K562 (cell line): ENCODE data around the gene CD40. TPM values are rescaled to one million over a fixed set of nuclear protein-coding genes. Genes with fewer than 3 reads are reported as not detected.

Experiments
- ATAC-seq: fragments of 200-7000 bp; cut with Tn5 transposase; 3 replicates; pipeline ENCODE4 v1.9.1; 2020; ENCODE audit warnings: moderate library complexity
- BruUV-seq: library from RNA; stranded (reverse); fragments of 400-500 nt; replicated peaks from 2 replicates; lab custom pipeline; 2021; lab: Mats Ljungman, UMichigan
- CTCF ChIA-PET: fragments of 300-600 bp; formaldehyde crosslinking; extraction: SDS; loops from one replicate; lab custom pipeline; 2021; ENCODE audit warnings: low intra/inter-chr PET ratio; lab: Yijun Ruan, JAX
- POLR2A ChIA-PET: fragments of 300-600, 350-650 bp; sonication (Branson Sonifier 250); formaldehyde crosslinking; extraction: SDS; loops from one replicate; lab custom pipeline; 2021; ENCODE audit warnings: antibody characterized with exemption, inconsistent platforms; lab: Yijun Ruan, JAX
- DNase-seq, 4 experiments: peaks; one replicate each; pipeline versions ENCODE4 v3.0.0 to v3.0.0-alpha.2; 2011 to 2018; ENCODE audit warnings: low spot score in 3 of 4, mixed read lengths in 3 of 4; ENCODE audit errors: extremely low read depth in 1 of 4
- FAIRE-seq: peaks from 2 replicates; lab custom pipeline; 2011; peaks lifted over from hg19 to GRCh38; lab: Jason Lieb, UNC
- H2AFZ ChIP-seq: 2 replicates; pipeline ENCODE4 v1.6.0; 2011; ENCODE audit warnings: low read depth, low read length, control low read depth, inconsistent platforms
- H3K27ac ChIP-seq: fragments of 200-600 bp; 3 replicates; pipeline ENCODE4 v1.8.0; 2011; ENCODE audit warnings: low read depth, mild to moderate bottlenecking, control low read depth, inconsistent platforms, low read length, moderate library complexity, mixed read lengths; ENCODE audit errors: extremely low read depth
- H3K27me3 ChIP-seq, 2 experiments: fragments of 300-600 bp in 1 of 2; 2 replicates in 1 of 2; 3 replicates in 1 of 2; pipeline versions ENCODE4 v1.6.0 to v1.8.0; 2011; ENCODE audit warnings: inconsistent platforms in 2 of 2, low read length in 2 of 2, mild to moderate bottlenecking in 1 of 2, mixed read lengths in 1 of 2, moderate library complexity in 1 of 2; ENCODE audit not compliant: control insufficient read depth in 2 of 2, insufficient read depth in 2 of 2
- H3K36me3 ChIP-seq: fragments of 300-600 bp; 3 replicates; pipeline ENCODE4 v1.8.0; 2011; ENCODE audit warnings: mild to moderate bottlenecking, low read length, inconsistent platforms; ENCODE audit not compliant: control insufficient read depth, insufficient read depth
- H3K4me1 ChIP-seq, 2 experiments: fragments of 200-600 bp in 1 of 2; replicated peaks in 1 of 2; 2 replicates in 1 of 2; 3 replicates in 1 of 2; pipeline versions ENCODE4 v1.5.1 to v1.8.0; 2011; ENCODE audit warnings: inconsistent platforms in 2 of 2, low read length in 2 of 2, mild to moderate bottlenecking in 1 of 2, mixed read lengths in 1 of 2, moderate library complexity in 1 of 2; ENCODE audit not compliant: control insufficient read depth in 2 of 2, insufficient read depth in 2 of 2
- H3K4me2 ChIP-seq: 2 replicates; pipeline ENCODE4 v1.6.1; 2011; ENCODE audit warnings: low read length, control low read depth, inconsistent platforms, mixed read lengths; ENCODE audit not compliant: insufficient read depth
- H3K4me3 ChIP-seq: fragments of 200-600 bp; sonication (generic), shearing (Covaris generic); 2 replicates; pipeline ENCODE4 v1.5.1; 2016; ENCODE audit warnings: control low read depth, inconsistent platforms
- H3K79me2 ChIP-seq: fragments of 200-600 bp; 3 replicates; pipeline ENCODE4 v1.8.0; 2011; ENCODE audit warnings: low read length, inconsistent platforms; ENCODE audit not compliant: control insufficient read depth, insufficient read depth
- H3K9ac ChIP-seq, 2 experiments: 2 replicates each; pipeline versions ENCODE4 v1.6.0 to v1.6.1; 2011; ENCODE audit warnings: low read depth in 2 of 2, low read length in 2 of 2, control low read depth in 1 of 2, inconsistent platforms in 1 of 2, mild to moderate bottlenecking in 1 of 2, mixed read lengths in 1 of 2; ENCODE audit not compliant: insufficient read depth in 1 of 2
- H3K9me1 ChIP-seq: one replicate; pipeline ENCODE4 v1.6.0; 2011; ENCODE audit warnings: inconsistent platforms, mild to moderate bottlenecking, low read length, moderate library complexity; ENCODE audit not compliant: control insufficient read depth, insufficient read depth
- H3K9me3 ChIP-seq: replicated peaks from 2 replicates; pipeline ENCODE4 v1.5.1; 2011; ENCODE audit warnings: low read depth, low read length, inconsistent platforms; ENCODE audit not compliant: control insufficient read depth, insufficient read depth
- H4K20me1 ChIP-seq: replicated peaks from 2 replicates; pipeline ENCODE4 v1.6.1; 2011; ENCODE audit warnings: low read length, inconsistent platforms, mixed read lengths; ENCODE audit not compliant: control insufficient read depth, insufficient read depth
- ARID1B ChIP-seq: fragments of 450-650 bp; IDR thresholded peaks from 2 replicates; pipeline ENCODE4 v1.6.1; 2016; ENCODE audit warnings: antibody characterized with exemption, mild to moderate bottlenecking, inconsistent platforms
- CBX1 ChIP-seq: sonication (generic); IDR thresholded peaks from 2 replicates; pipeline ENCODE4 v1.6.1; 2016; ENCODE audit warnings: antibody characterized with exemption, low read depth, mild to moderate bottlenecking
- HMG20B ChIP-seq: fragments of 250-450 bp; sonication (Bioruptor Pico); IDR thresholded peaks from 2 replicates; pipeline ENCODE4 v1.5.0; 2021; ENCODE audit warnings: mild to moderate bottlenecking
- MEIS2 ChIP-seq: fragments of 450-650 bp; IDR thresholded peaks from 2 replicates; pipeline ENCODE4 v1.6.1; 2014; ENCODE audit warnings: mild to moderate bottlenecking; ENCODE audit not compliant: partially characterized antibody
- MXI1 ChIP-seq: IDR thresholded peaks from 2 replicates; pipeline ENCODE4 v1.6.1; 2011; ENCODE audit warnings: low read depth, mild to moderate bottlenecking, improper control_type of control experiment, low read length
- NFYB ChIP-seq: IDR thresholded peaks from 2 replicates; pipeline ENCODE4 v1.6.1; 2011; ENCODE audit warnings: mild to moderate bottlenecking, moderate library complexity; ENCODE audit not compliant: insufficient read length; ENCODE audit errors: extremely low read depth
- PHF20 ChIP-seq: fragments of 450-650 bp; IDR thresholded peaks from 2 replicates; pipeline ENCODE4 v1.6.1; 2018; ENCODE audit not compliant: partially characterized antibody
- RBM25 ChIP-seq: fragments of 200-400 bp; formaldehyde crosslinking; IDR thresholded peaks from 2 replicates; pipeline ENCODE4 v1.6.1; 2018; ENCODE audit warnings: low read length, low read depth, moderate library complexity; ENCODE audit not compliant: severe bottlenecking
- SMARCA5 ChIP-seq: fragments of 450-650 bp; IDR thresholded peaks from 2 replicates; pipeline ENCODE4 v1.6.1; 2016
- SOX6 ChIP-seq: fragments of 450-650 bp; IDR thresholded peaks from 2 replicates; pipeline ENCODE4 v1.6.1; 2014; ENCODE audit warnings: mild to moderate bottlenecking
- ZNF263 ChIP-seq: sonication (generic); formaldehyde crosslinking; IDR thresholded peaks from 2 replicates; pipeline ENCODE4 v1.8.0; 2022; ENCODE audit warnings: mild to moderate bottlenecking, missing genetic modification reagents, borderline replicate concordance
- ZNF586 ChIP-seq: fragments of 450-650 bp; formaldehyde crosslinking; conservative IDR thresholded peaks from 2 replicates; pipeline ENCODE4 v1.4.0; 2020; ENCODE audit warnings: mild to moderate bottlenecking, moderate library complexity
- ZNF76 ChIP-seq: fragments of 250-450 bp; sonication (Bioruptor Pico); IDR thresholded peaks from 2 replicates; pipeline ENCODE4 v1.4.0; 2020; ENCODE audit warnings: mild to moderate bottlenecking, moderate library complexity, borderline replicate concordance
- WGBS: fragments of 100-300 bp; shearing (Covaris generic); methylation state at CpG from one replicate; pipeline ENCODE4 v1.1.6; 2016; ENCODE audit warnings: low coverage, mixed read lengths; ENCODE audit not compliant: insufficient coverage; ENCODE audit errors: missing lambda C conversion rate; 5-methylcytosine and 5-hydroxymethylcytosine counted together
- in situ Hi-C: fragments of 300-500 bp; cut with MboI; formaldehyde crosslinking; loops from 4 replicates; pipeline ENCODE4 v1.15.0; 2018; ENCODE audit warnings: inconsistent platforms, mixed read lengths
- intact Hi-C: fragments of 100-400 bp; cut with micrococcal nuclease; formaldehyde crosslinking; loops from 2 replicates; pipeline ENCODE4 v1.14.2; 2022
- polyA plus RNA-seq, 8 experiments: library from polyadenylated mRNA; depleted of rRNA in 4 of 8; stranded (reverse) in 5 of 8; unstranded in 3 of 8; fragments of >200 nt; fragmentation: Nextera tagmentation in 2 of 8; fragmentation: Illumina TruSeq in 1 of 8; extraction: Ambion mirVana in 2 of 8; extraction: Trizol in 1 of 8; gene quantifications; 2 replicates each; pipeline versions ENCODE4 v1.2.1 to v1.2.3, GENCODE V29; 2011 to 2014; ENCODE audit warnings: inconsistent platforms in 1 of 8, missing spikeins in 1 of 8
- total RNA-seq, 7 experiments: library from RNA; depleted of rRNA in 6 of 7; stranded (reverse); fragments of >200 nt in 6 of 7; fragmentation: Illumina TruSeq in 2 of 7; extraction: Trizol in 2 of 7; gene quantifications; 2 replicates each; pipeline versions ENCODE4 v1.2.1 to v1.2.3, GENCODE V29; 2011 to 2021; ENCODE audit warnings: low replicate concordance in 1 of 7
- TF ChIP-seq, protein P1 (sequence below): sonication (generic); formaldehyde crosslinking; IDR thresholded peaks from 2 replicates; pipeline ENCODE4 v1.8.1; 2022; ENCODE audit warnings: missing genetic modification reagents
- TF ChIP-seq, protein P2 (sequence below): fragments of 450-650 bp; formaldehyde crosslinking; IDR thresholded peaks from 2 replicates; pipeline ENCODE4 v1.4.0; 2020; ENCODE audit warnings: mild to moderate bottlenecking, moderate library complexity
- TF ChIP-seq, protein P3 (sequence below), 2 experiments: fragments of 450-650 bp; IDR thresholded peaks; 2 replicates each; pipeline ENCODE4 v1.6.1; 2016
- TF ChIP-seq, protein P4 (sequence below): fragments of 250-450 bp; sonication (Bioruptor Pico); IDR thresholded peaks from 2 replicates; pipeline ENCODE4 v1.8.0; 2022; ENCODE audit warnings: moderate library complexity, mild to moderate bottlenecking, inconsistent platforms

Gene CD40
- total and polyA plus RNA-seq, 9 of the 15 experiments (the other 6 are each of a cell fraction or from before 2014, with no cell fraction given): 0.76 to 3.7 (median 1.6) TPM

DNA sequence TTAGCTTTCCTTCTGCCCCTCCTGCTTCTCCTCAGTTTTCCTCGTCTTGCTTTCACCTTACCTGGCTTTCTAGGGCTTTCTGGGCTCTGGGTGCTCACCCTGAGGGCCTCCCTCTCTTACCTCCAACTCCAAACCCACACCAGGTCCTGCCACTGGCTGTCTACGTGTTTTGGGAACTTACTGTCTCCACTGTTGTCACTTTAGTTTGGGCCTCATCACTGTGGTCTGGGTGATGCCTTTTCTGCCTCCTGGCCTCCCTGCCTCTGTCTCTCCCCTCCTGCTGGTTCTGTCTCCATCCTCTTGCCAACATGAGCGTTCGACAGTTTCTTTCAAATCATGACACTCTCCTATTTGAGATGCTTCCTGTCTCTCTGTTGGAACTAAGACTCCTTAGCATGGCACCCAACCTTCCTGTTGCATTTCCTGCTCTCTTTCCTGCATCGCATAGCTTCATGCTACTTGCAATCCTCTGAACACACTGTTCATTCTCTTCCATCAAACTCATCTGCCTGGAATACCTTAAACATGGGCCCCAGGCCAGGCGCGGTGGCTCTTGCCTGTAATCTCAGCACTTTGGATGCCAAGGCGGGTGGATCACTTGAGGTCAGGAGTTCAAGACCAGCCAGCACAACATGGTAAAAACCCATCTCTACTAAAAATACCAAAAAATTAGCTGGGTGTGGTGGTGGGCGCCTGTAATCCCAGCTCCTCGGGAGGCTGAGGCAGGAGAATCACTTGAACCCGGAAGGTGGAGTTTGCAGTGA, 5.5 kb downstream of the CD40 start:
- in situ Hi-C loops: no loop called here
- CTCF ChIA-PET: no interaction called here

More for the DNA sequence above, 5.5 kb downstream of the CD40 start:
- intact Hi-C loops: no loop called here
- Histone ChIP-seq H3K79me2 (no peaks in the 10 kb centered on the region), H3K4me3 (no peak overlapping the region), H3K9me3 (no peaks in the 10 kb centered on the region), H2AFZ (no peak overlapping the region), H3K27ac (no peak overlapping the region), H3K27me3 (peaks cover 12 to 26% of the 10 kb centered on the region in 2 experiments; a peak in 4 of 5 replicates), H3K4me1 (peaks cover 0 to 4% of the 10 kb centered on the region in 2 experiments; a peak in 1 of 5 replicates), H3K9ac (no peak overlapping the region), H3K36me3 (no peaks in the 10 kb centered on the region)
- DNase-seq: no peak
- POLR2A ChIA-PET: interaction anchor here (0.8 kb wide), 1 partner anchor 123 kb away, joined by 3 read pairs; no protein-coding TSS in a partner anchor
- no TSS peak for BruUV-seq
- TF ChIP-seq, protein P1, sequence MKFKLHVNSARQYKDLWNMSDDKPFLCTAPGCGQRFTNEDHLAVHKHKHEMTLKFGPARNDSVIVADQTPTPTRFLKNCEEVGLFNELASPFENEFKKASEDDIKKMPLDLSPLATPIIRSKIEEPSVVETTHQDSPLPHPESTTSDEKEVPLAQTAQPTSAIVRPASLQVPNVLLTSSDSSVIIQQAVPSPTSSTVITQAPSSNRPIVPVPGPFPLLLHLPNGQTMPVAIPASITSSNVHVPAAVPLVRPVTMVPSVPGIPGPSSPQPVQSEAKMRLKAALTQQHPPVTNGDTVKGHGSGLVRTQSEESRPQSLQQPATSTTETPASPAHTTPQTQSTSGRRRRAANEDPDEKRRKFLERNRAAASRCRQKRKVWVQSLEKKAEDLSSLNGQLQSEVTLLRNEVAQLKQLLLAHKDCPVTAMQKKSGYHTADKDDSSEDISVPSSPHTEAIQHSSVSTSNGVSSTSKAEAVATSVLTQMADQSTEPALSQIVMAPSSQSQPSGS (CRISPR knock-in tag): no peak
- TF ChIP-seq SMARCA5 (no peak), SOX6 (no peak), ZNF76 (CRISPR knock-in tag) (no peak), HMG20B (CRISPR knock-in tag) (no peak), PHF20 (no peak), RBM25 (no peak), ARID1B (no peak), NFYB (no peak), CBX1 (no peak), MXI1 (no peak), ZNF586 (CRISPR knock-in tag) (no peak), ZNF263 (no peak), MEIS2 (no peak)
- TF ChIP-seq, protein P2, sequence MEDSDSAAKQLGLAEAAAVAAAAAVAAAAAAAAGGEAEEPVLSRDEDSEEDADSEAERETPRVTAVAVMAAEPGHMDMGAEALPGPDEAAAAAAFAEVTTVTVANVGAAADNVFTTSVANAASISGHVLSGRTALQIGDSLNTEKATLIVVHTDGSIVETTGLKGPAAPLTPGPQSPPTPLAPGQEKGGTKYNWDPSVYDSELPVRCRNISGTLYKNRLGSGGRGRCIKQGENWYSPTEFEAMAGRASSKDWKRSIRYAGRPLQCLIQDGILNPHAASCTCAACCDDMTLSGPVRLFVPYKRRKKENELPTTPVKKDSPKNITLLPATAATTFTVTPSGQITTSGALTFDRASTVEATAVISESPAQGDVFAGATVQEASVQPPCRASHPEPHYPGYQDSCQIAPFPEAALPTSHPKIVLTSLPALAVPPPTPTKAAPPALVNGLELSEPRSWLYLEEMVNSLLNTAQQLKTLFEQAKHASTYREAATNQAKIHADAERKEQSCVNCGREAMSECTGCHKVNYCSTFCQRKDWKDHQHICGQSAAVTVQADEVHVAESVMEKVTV (CRISPR knock-in tag): no peak
- TF ChIP-seq, protein P3, sequence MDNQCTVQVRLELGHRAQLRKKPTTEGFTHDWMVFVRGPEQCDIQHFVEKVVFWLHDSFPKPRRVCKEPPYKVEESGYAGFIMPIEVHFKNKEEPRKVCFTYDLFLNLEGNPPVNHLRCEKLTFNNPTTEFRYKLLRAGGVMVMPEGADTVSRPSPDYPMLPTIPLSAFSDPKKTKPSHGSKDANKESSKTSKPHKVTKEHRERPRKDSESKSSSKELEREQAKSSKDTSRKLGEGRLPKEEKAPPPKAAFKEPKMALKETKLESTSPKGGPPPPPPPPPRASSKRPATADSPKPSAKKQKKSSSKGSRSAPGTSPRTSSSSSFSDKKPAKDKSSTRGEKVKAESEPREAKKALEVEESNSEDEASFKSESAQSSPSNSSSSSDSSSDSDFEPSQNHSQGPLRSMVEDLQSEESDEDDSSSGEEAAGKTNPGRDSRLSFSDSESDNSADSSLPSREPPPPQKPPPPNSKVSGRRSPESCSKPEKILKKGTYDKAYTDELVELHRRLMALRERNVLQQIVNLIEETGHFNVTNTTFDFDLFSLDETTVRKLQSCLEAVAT (IDR thresholded peaks at IDR 0.05): no peak
- TF ChIP-seq, protein P4, sequence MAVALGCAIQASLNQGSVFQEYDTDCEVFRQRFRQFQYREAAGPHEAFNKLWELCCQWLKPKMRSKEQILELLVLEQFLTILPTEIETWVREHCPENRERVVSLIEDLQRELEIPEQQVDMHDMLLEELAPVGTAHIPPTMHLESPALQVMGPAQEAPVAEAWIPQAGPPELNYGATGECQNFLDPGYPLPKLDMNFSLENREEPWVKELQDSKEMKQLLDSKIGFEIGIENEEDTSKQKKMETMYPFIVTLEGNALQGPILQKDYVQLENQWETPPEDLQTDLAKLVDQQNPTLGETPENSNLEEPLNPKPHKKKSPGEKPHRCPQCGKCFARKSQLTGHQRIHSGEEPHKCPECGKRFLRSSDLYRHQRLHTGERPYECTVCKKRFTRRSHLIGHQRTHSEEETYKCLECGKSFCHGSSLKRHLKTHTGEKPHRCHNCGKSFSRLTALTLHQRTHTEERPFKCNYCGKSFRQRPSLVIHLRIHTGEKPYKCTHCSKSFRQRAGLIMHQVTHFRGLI (CRISPR knock-in tag): no peak
- TF ChIP-seq, all 486 proteins: peak for 0
- WGBS: 8% methylated on average over 11 of the region's 11 CpGs
- ATAC-seq: no peak
- no peak overlapping the region for H3K4me2 ChIP-seq
- no peaks in the 10 kb centered on the region for H3K9me1 ChIP-seq
- FAIRE-seq: no peak
- H4K20me1 ChIP-seq: peaks cover 9% of the 10 kb centered on the region; the same call in 1 of the 2 replicates
